GM12874 (cell line): ENCODE results near the gene PRPSAP1.

Source experiments
- CTCF ChIP-seq: IDR thresholded peaks from 2 replicates; pipeline ENCODE4 v1.5.1; 2011; ENCODE audit warnings: low read depth, mild to moderate bottlenecking, control low read depth, low read length, moderate library complexity; ENCODE audit not compliant: insufficient read depth

PRPSAP1 gene

GRCh38 chr17:76265624-76266243, 88.0 kb downstream of the PRPSAP1 start:
- no peak for TF ChIP-seq CTCF

- no peak for TF ChIP-seq CTCF
These were observed 88.7 kb downstream of the PRPSAP1 start, which contains the start of gene UBALD2 for GRCh38 chr17:76264755-76265623. Gene UBALD2, plus strand, starts transcription at chr17:76265348. Its CDS starts 158 bp downstream, at chr17:76265506.

GRCh38 chr17:76264425-76264754, 89.3 kb downstream of the PRPSAP1 start:
- TF ChIP-seq CTCF = no peak

GRCh38 chr17:76263896-76264295, 89.8 kb downstream of the PRPSAP1 start:
- no peak for TF ChIP-seq CTCF

- no peak for TF ChIP-seq CTCF
These were observed 90.9 kb downstream of the PRPSAP1 start for GRCh38 chr17:76262732-76263344.

GRCh38 chr17:76261421-76262215, 92.1 kb downstream of the PRPSAP1 start:
- no peak for TF ChIP-seq CTCF

GRCh38 chr17:76260669-76261068, 93.0 kb downstream of the PRPSAP1 start:
- no peak for TF ChIP-seq CTCF
